Adrenal gland (tissue), 12 donors: ENCODE data around the gene ZBTB2. TPM values are rescaled to one million over a fixed set of nuclear protein-coding genes. Genes with fewer than 3 reads are reported as not detected.
"Not testable (repeated sequence)": the region's sequence is repeated elsewhere in the genome, so short reads cannot be mapped to it uniquely, and the experiment has no call there.

Experiments used
- DNase-seq, 7 donors: peaks; one replicate each; pipeline ENCODE4 v3.0.0-alpha.2; 2019 to 2020
- H3K27ac ChIP-seq, 5 donors: fragments of 200-600 bp; sonication (generic) in 4 of 5; 1 replicate in 3 of 5; 2 replicates in 2 of 5; pipeline versions ENCODE4 v1.5.1 to v1.8.0; 2016 to 2020; ENCODE audit warnings: mild to moderate bottlenecking in 1 of 5
- H3K27me3 ChIP-seq: fragments of 200-600 bp; 2 replicates; pipeline ENCODE4 v1.8.0; 2021
- H3K36me3 ChIP-seq, 2 donors: fragments of 200-600 bp; replicated peaks in 1 of 2; 1 replicate in 1 of 2; 2 replicates in 1 of 2; pipeline versions ENCODE4 v1.5.1 to v1.8.0; 2018 to 2022
- H3K4me1 ChIP-seq, 2 donors: fragments of 200-600 bp; replicated peaks in 1 of 2; 1 replicate in 1 of 2; 2 replicates in 1 of 2; pipeline versions ENCODE4 v1.5.1 to v1.8.0; 2018 to 2021
- H3K4me3 ChIP-seq, 4 donors: fragments of 200-600 bp; sonication (generic) in 3 of 4; one replicate each; pipeline ENCODE4 v1.5.1; 2016 to 2018
- H3K9me3 ChIP-seq, 3 donors: fragments of 200-600 bp; sonication (generic) in 1 of 3; replicated peaks in 1 of 3; 1 replicate in 2 of 3; 2 replicates in 1 of 3; pipeline versions ENCODE4 v1.5.1 to v1.8.0; 2016 to 2021
- CTCF ChIP-seq, 6 experiments: fragments of 450-650 bp in 4 of 6; fragments of 200-600 bp in 2 of 6; sonication (generic) in 1 of 6; IDR thresholded peaks; 1 replicate in 5 of 6; 2 replicates in 1 of 6; pipeline versions ENCODE4 v1.5.1 to v1.8.0; 2016 to 2021; ENCODE audit warnings: antibody characterized with exemption in 6 of 6, mild to moderate bottlenecking in 2 of 6, moderate library complexity in 1 of 6
- POLR2A ChIP-seq, 2 donors: fragments of 450-650 bp; IDR thresholded peaks; one replicate each; pipeline ENCODE4 v1.6.1; 2017; ENCODE audit warnings: antibody characterized with exemption in 2 of 2, mild to moderate bottlenecking in 2 of 2, moderate library complexity in 1 of 2
- WGBS, 4 donors: extraction: QIAGEN DNeasy Blood & Tissue Kit in 2 of 4; methylation state at CpG; one replicate each; pipeline versions ENCODE4 v1.1.5 to v1.1.7; 2013 to 2017; 5-methylcytosine and 5-hydroxymethylcytosine counted together
- intact Hi-C, 2 donors: fragments of 100-400 bp; cut with DNase I; formaldehyde crosslinking; loops; one replicate each; pipeline versions ENCODE4 v1.14.1 to v1.15.0; 2022 to 2023
- polyA plus RNA-seq, 3 donors: library from polyadenylated mRNA; stranded (reverse); fragments of 200-250 nt in 2 of 3; fragments of 350-450 nt in 1 of 3; fragmentation: Illumina TruSeq in 1 of 3; extraction: RNeasy Lipid Tissue Mini Kit (QIAGEN cat#74804) in 1 of 3; gene quantifications; one replicate each; pipeline ENCODE4 v1.2.3, GENCODE V29; 2013 to 2014
- total RNA-seq, 9 donors: library from RNA; depleted of rRNA in 4 of 9; stranded (reverse); fragments of >200 nt in 4 of 9; fragments of 120-200 nt in 1 of 9; fragmentation: NEBNext Ultra II Directional in 1 of 9; extraction: Animal tissue kit (Norgen Biotek cat#: 25700) in 1 of 9; gene quantifications; one replicate each; pipeline versions ENCODE4 v1.1.0 to v1.2.4, GENCODE V29; 2013 to 2023
- donor health status: healthy with polysubstance abuse.
- donor health status: Bipolar disorder and iron deficiency.
- donor health status: DM: yes; HTN: yes; CAD: no.
- donor health status: DM: no; HTN: no; CAD: no.
- donor health status: DM: no; HTN: no; CAD: no.
- donor health status: DM: yes; HTN: yes; CAD: no.

The ZBTB2 gene
- total and polyA plus RNA-seq, 12 donors: 4.9 to 11.3 (median 8.6) TPM

GRCh38 chr6:151350442-151351145, 40.8 kb downstream of the ZBTB2 start:
- no peaks in the 10 kb centered on the region for H3K27me3 ChIP-seq
- H3K9me3 ChIP-seq: no peaks in the 10 kb centered on the region
- WGBS, 4 donors: 93 to 95% (median 94%) methylated on average over 20 of the region's 20 CpGs
- H3K4me1 ChIP-seq: no peaks in the 10 kb centered on the region
- TF ChIP-seq POLR2A (IDR thresholded peaks at IDR 0.05): no peak
- TF ChIP-seq CTCF (IDR thresholded peaks at IDR 0.05): no peak
- no peak overlapping the region for H3K4me3 ChIP-seq
- H3K36me3 ChIP-seq: no peaks in the 10 kb centered on the region
- no peak for DNase-seq
- intact Hi-C loops: no loop called here
- H3K27ac ChIP-seq: no peak overlapping the region

GRCh38 chr6:151349651-151350270, 41.6 kb downstream of the ZBTB2 start:
- H3K27ac ChIP-seq: no peak overlapping the region
- H3K9me3 ChIP-seq: no peaks in the 10 kb centered on the region
- no peak overlapping the region for H3K4me3 ChIP-seq
- no peak for DNase-seq
- 88 to 90% (median 89%) methylated on average over 19 of the region's 19 CpGs for WGBS, 4 donors
- TF ChIP-seq CTCF (IDR thresholded peaks at IDR 0.05) (no peak), POLR2A (IDR thresholded peaks at IDR 0.05) (no peak)
- intact Hi-C loops: no loop called here
- no peaks in the 10 kb centered on the region for H3K36me3 ChIP-seq
- no peaks in the 10 kb centered on the region for H3K27me3 ChIP-seq
- no peaks in the 10 kb centered on the region for H3K4me1 ChIP-seq

- H3K4me1 ChIP-seq, H3K27ac ChIP-seq, H3K36me3 ChIP-seq, H3K4me3 ChIP-seq, H3K27me3 ChIP-seq, intact Hi-C loops, H3K9me3 ChIP-seq, DNase-seq: not testable (repeated sequence)
- WGBS, 4 donors: 91 to 94% (median 93%) methylated on average over 9 to 10 of the region's 10 CpGs
Observed at GRCh38 chr6:151342750-151343149, 48.6 kb downstream of the ZBTB2 start.

- no peak overlapping the region for H3K4me3 ChIP-seq
- no peaks in the 10 kb centered on the region for H3K36me3 ChIP-seq
- no peak for TF ChIP-seq POLR2A (IDR thresholded peaks at IDR 0.05)
- no peak for TF ChIP-seq CTCF (IDR thresholded peaks at IDR 0.05)
- no peaks in the 10 kb centered on the region for H3K4me1 ChIP-seq
- DNase-seq: no peak
- 92 to 96% (median 94%) methylated on average over 16 to 52 of the region's 52 CpGs for WGBS, 4 donors
- no peak overlapping the region for H3K27ac ChIP-seq
- H3K27me3 ChIP-seq: no peaks in the 10 kb centered on the region
- no peaks in the 10 kb centered on the region for H3K9me3 ChIP-seq
- intact Hi-C loops: no loop called here
Observed at GRCh38 chr6:151341476-151342195, 49.7 kb downstream of the ZBTB2 start.
